ENCODE results near the gene FAM3C.
"Not testable (repeated sequence)": the region's sequence is repeated elsewhere in the genome, so short reads cannot be mapped to it uniquely, and the experiment has no call there.

FAM3C gene

GRCh38 chr7:121395961-121396757, at the start of gene FAM3C:
FAM3C (minus strand) TSS chr7:121396308; CDS start chr7:121382969, 13,339 bp downstream.
- DNase-seq (ENCODE audit: low spot score), result peak; percentile 94

- DNase-seq (ENCODE audit: low spot score), result no peak
These were observed 46.7 kb upstream of the FAM3C start for GRCh38 chr7:121442845-121443244.

GRCh38 chr7:121440857-121441503, 44.9 kb upstream of the FAM3C start:
- DNase-seq (ENCODE audit: low spot score), result no peak

- DNase-seq (ENCODE audit: low spot score), result peak; percentile 34
These were observed 42.2 kb upstream of the FAM3C start for GRCh38 chr7:121438043-121438955.

- no peak for DNase-seq (ENCODE audit: low spot score)
These were observed 41.4 kb upstream of the FAM3C start for GRCh38 chr7:121437470-121437869.

- DNase-seq (ENCODE audit: low spot score), result no peak
These were observed 40.6 kb upstream of the FAM3C start for GRCh38 chr7:121436688-121437087.

GRCh38 chr7:121436136-121436535, 40.0 kb upstream of the FAM3C start:
- DNase-seq (ENCODE audit: low spot score), result no peak

GRCh38 chr7:121433775-121434174, 37.7 kb upstream of the FAM3C start:
- no peak for DNase-seq (ENCODE audit: low spot score)

- DNase-seq (ENCODE audit: low spot score), result not testable (repeated sequence)
These were observed 36.4 kb upstream of the FAM3C start for GRCh38 chr7:121432486-121432885.

- no peak for DNase-seq (ENCODE audit: low spot score)
These were observed 35.9 kb upstream of the FAM3C start for GRCh38 chr7:121431996-121432395.

- no peak for DNase-seq (ENCODE audit: low spot score)
These were observed 35.4 kb upstream of the FAM3C start for GRCh38 chr7:121431389-121431995.

GRCh38 chr7:121430558-121430957, 34.5 kb upstream of the FAM3C start:
- no peak for DNase-seq (ENCODE audit: low spot score)

GRCh38 chr7:121429798-121430197, 33.7 kb upstream of the FAM3C start:
- DNase-seq (ENCODE audit: low spot score), result no peak

- no peak for DNase-seq (ENCODE audit: low spot score)
These were observed 32.9 kb upstream of the FAM3C start for GRCh38 chr7:121428855-121429489.

GRCh38 chr7:121421743-121422142, 25.6 kb upstream of the FAM3C start:
- DNase-seq (ENCODE audit: low spot score), result not testable (repeated sequence)

GRCh38 chr7:121420976-121421375, 24.9 kb upstream of the FAM3C start:
- DNase-seq (ENCODE audit: low spot score), result no peak

- DNase-seq (ENCODE audit: low spot score), result no peak
These were observed 23.4 kb upstream of the FAM3C start for GRCh38 chr7:121419201-121420148.

GRCh38 chr7:121416533-121416932, 20.4 kb upstream of the FAM3C start:
- no peak for DNase-seq (ENCODE audit: low spot score)

- no peak for DNase-seq (ENCODE audit: low spot score)
These were observed 18.3 kb upstream of the FAM3C start for GRCh38 chr7:121414436-121414835.

- no peak for DNase-seq (ENCODE audit: low spot score)
These were observed 15.5 kb upstream of the FAM3C start for GRCh38 chr7:121411597-121411979.
